Measurements from ENCODE around the gene OR8U1. TPM values are rescaled to one million over a fixed set of nuclear protein-coding genes. Genes with fewer than 3 reads are reported as not detected.
"Not testable (repeated sequence)": the region's sequence is repeated elsewhere in the genome, so short reads cannot be mapped to it uniquely, and the experiment has no call there.

OR8U1 gene
- polyA plus RNA-seq (2013, experiment 1 of 2; ENCODE audit: insufficient read length): not detected
- polyA plus RNA-seq (2013, experiment 2 of 2; ENCODE audit: insufficient read length): not detected

- DNase-seq: no peak
These were observed at the start of gene OR8U1 for GRCh38 chr11:56375324-56375723. OR8U1 (plus strand) TSS chr11:56375624; CDS start chr11:56375624, 0 bp downstream.

GRCh38 chr11:56331861-56332491, 43.4 kb upstream of the OR8U1 start:
- DNase-seq: no peak

- DNase-seq: no peak
These were observed 42.3 kb upstream of the OR8U1 start for GRCh38 chr11:56333156-56333555.

- DNase-seq: no peak
These were observed 35.1 kb upstream of the OR8U1 start for GRCh38 chr11:56340289-56340688.

GRCh38 chr11:56345739-56346138, 29.7 kb upstream of the OR8U1 start, which contains the start of gene OR8K1:
OR8K1 (plus strand) TSS chr11:56346039; CDS start chr11:56346039, 0 bp downstream.
- no peak for DNase-seq

- DNase-seq: no peak
These were observed 21.4 kb upstream of the OR8U1 start, which contains the start of gene OR8J1 for GRCh38 chr11:56353991-56354390. OR8J1 (plus strand) TSS chr11:56354291; CDS start chr11:56360247, 5,956 bp downstream.

GRCh38 chr11:56380120-56380519, 4.7 kb downstream of the OR8U1 start:
- no peak for DNase-seq

- no peak for DNase-seq
These were observed 19.0 kb downstream of the OR8U1 start for GRCh38 chr11:56394381-56394780.

- DNase-seq: no peak
These were observed 20.6 kb downstream of the OR8U1 start for GRCh38 chr11:56396047-56396446.

GRCh38 chr11:56401858-56402461, 26.5 kb downstream of the OR8U1 start:
- not testable (repeated sequence) for DNase-seq

- no peak for DNase-seq
These were observed 29.0 kb downstream of the OR8U1 start for GRCh38 chr11:56404393-56404792.

GRCh38 chr11:56410801-56411200, 35.4 kb downstream of the OR8U1 start:
- DNase-seq: no peak

GRCh38 chr11:56412396-56412795, 37.0 kb downstream of the OR8U1 start, which contains the start of gene OR5AL1:
OR5AL1 (plus strand) TSS chr11:56412696.
- DNase-seq: no peak

All from fibroblast of skin of back (primary cell).